ENCODE measurements around the gene ANO9.

GRCh38 chr11:413120-414081, 28.4 kb downstream of the ANO9 start:
- TF ChIP-seq CTCF (IDR thresholded peaks at IDR 0.05): no peak
- no peak for TF ChIP-seq POLR2A (IDR thresholded peaks at IDR 0.05)

Data from esophagus squamous epithelium (tissue), 4 donors.